C4-2B (cell line): ENCODE data around the gene NCCRP1.

Source experiments
- ZFX ChIP-seq: fragments of 450-650 bp; IDR thresholded peaks from 2 replicates; pipeline ENCODE4 v1.6.1; 2017
- TF ChIP-seq, protein P1 (sequence below): fragments of 450-650 bp; conservative IDR thresholded peaks from 2 replicates; pipeline ENCODE4 v1.5.1; 2017; ENCODE audit warnings: mild to moderate bottlenecking

DNA sequence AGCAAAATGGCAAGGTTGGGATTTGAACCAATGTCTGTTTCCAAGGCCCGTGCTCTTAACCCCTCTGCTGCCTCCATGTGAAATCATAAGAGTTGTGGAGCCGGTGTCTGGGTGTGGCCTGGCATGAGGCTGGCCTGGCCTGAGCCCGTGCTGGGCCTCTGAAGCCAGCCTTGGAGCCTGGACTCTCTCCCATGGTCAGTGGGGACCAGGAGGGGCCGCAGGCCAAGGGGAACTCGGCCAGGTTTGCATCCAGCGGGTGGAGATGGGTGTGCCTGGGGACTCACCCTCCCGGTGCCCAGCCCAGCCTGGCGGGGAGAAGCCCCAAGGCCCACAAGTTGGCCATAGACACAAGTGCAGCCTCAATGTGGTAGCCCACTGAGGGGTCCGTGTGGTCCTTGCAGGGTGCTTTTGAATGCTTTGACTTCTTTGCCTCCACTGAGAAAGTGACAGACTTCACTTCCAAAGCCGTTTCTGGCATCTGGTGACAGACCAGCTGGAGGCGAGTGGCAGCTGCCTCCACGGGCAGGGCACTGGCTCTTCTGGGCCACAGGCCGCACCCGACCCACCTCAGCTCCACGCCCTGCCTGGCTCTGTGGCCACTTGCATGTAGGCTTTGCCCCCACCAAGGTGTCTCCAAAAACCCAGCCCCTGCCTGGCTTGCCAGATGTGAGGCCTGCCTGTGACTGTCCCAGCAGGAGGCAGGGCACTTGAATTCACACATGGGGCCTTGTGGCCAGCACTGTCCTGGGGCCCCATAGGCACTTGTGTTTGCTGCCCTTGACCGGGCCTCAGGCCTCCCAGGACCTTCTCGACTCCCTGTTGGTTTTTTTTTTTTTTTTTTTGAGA, 26.2 kb upstream of the NCCRP1 start:
- TF ChIP-seq, protein P1, sequence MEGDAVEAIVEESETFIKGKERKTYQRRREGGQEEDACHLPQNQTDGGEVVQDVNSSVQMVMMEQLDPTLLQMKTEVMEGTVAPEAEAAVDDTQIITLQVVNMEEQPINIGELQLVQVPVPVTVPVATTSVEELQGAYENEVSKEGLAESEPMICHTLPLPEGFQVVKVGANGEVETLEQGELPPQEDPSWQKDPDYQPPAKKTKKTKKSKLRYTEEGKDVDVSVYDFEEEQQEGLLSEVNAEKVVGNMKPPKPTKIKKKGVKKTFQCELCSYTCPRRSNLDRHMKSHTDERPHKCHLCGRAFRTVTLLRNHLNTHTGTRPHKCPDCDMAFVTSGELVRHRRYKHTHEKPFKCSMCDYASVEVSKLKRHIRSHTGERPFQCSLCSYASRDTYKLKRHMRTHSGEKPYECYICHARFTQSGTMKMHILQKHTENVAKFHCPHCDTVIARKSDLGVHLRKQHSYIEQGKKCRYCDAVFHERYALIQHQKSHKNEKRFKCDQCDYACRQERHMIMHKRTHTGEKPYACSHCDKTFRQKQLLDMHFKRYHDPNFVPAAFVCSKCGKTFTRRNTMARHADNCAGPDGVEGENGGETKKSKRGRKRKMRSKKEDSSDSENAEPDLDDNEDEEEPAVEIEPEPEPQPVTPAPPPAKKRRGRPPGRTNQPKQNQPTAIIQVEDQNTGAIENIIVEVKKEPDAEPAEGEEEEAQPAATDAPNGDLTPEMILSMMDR: no peak
- no peak for TF ChIP-seq ZFX
